H1 (cell line): ENCODE measurements around the gene MBOAT1. TPM values are rescaled to one million over a fixed set of nuclear protein-coding genes. Genes with fewer than 3 reads are reported as not detected.

Experiments used
- CTCF ChIA-PET: fragments of 300-600 bp; sonication (Branson Sonifier 250); formaldehyde crosslinking; loops from one replicate; lab custom pipeline; 2021; ENCODE audit not compliant: partially characterized antibody; lab: Charles Lee
- POLR2A ChIA-PET: fragments of 300-600 bp; sonication (Branson Sonifier 250); formaldehyde crosslinking; loops from one replicate; lab custom pipeline; 2021; ENCODE audit warnings: inconsistent platforms; ENCODE audit not compliant: partially characterized antibody; lab: Charles Lee
- DNase-seq, 2 experiments: peaks; one replicate each; pipeline versions ENCODE4 v3.0.0 to v3.0.0-alpha.2; 2010 to 2022; ENCODE audit warnings: low spot score in 2 of 2, low read depth in 1 of 2, mixed read lengths in 1 of 2
- FAIRE-seq: peaks from 2 replicates; lab custom pipeline; 2011; peaks lifted over from hg19 to GRCh38; lab: Jason Lieb, UNC
- H2AFZ ChIP-seq: 2 replicates; pipeline ENCODE4 v1.8.1; 2012; ENCODE audit warnings: low read length, inconsistent platforms
- H2AK5ac ChIP-seq: 2 replicates; pipeline ENCODE4 v1.6.1; 2013; ENCODE audit warnings: low read depth, low read length
- H2BK120ac ChIP-seq: replicated peaks from 2 replicates; pipeline ENCODE3; 2013; ENCODE audit warnings: low read depth, low read length, inconsistent platforms
- H2BK12ac ChIP-seq: 2 replicates; pipeline ENCODE4 v1.6.1; 2013; ENCODE audit warnings: low read depth, low read length
- H2BK15ac ChIP-seq: 2 replicates; pipeline ENCODE4 v1.6.1; 2013; ENCODE audit warnings: low read length
- H2BK20ac ChIP-seq: 2 replicates; pipeline ENCODE4 v1.6.1; 2013; ENCODE audit warnings: low read length
- H2BK5ac ChIP-seq: 2 replicates; pipeline ENCODE4 v1.6.1; 2013; ENCODE audit warnings: low read depth, low read length
- H3K14ac ChIP-seq: 2 replicates; pipeline ENCODE4 v1.6.1; 2013; ENCODE audit warnings: inconsistent platforms; ENCODE audit not compliant: insufficient read length
- H3K18ac ChIP-seq: 2 replicates; pipeline ENCODE4 v1.6.1; 2013; ENCODE audit warnings: low read length; ENCODE audit errors: extremely low read depth
- H3K23ac ChIP-seq: 2 replicates; pipeline ENCODE4 v1.6.1; 2013; ENCODE audit warnings: inconsistent platforms; ENCODE audit not compliant: insufficient read length
- H3K23me2 ChIP-seq: 2 replicates; pipeline ENCODE4 v1.6.1; 2013; ENCODE audit warnings: low read depth, low read length
- H3K27ac ChIP-seq: 2 replicates; pipeline ENCODE4 v1.6.1; 2011; ENCODE audit warnings: low read depth, low read length, inconsistent platforms
- H3K27me3 ChIP-seq, 4 experiments: replicated peaks in 1 of 4; 1 replicate in 1 of 4; 2 replicates in 3 of 4; pipeline versions ENCODE4 v1.6.1 to v1.8.1; 2011 to 2013; ENCODE audit warnings: low read length in 3 of 4, mild to moderate bottlenecking in 3 of 4, inconsistent platforms in 2 of 4, mixed read lengths in 2 of 4, moderate library complexity in 1 of 4; ENCODE audit not compliant: control insufficient read depth in 3 of 4, insufficient read depth in 3 of 4; ENCODE audit errors: extremely low read depth in 1 of 4
- H3K36me3 ChIP-seq, 4 experiments: 2 replicates each; pipeline versions ENCODE4 v1.6.1 to v1.8.1; 2011 to 2013; ENCODE audit warnings: mild to moderate bottlenecking in 4 of 4, low read length in 3 of 4, moderate library complexity in 2 of 4, control low read depth in 1 of 4, inconsistent platforms in 1 of 4; ENCODE audit not compliant: insufficient read depth in 4 of 4, control insufficient read depth in 2 of 4
- H3K4ac ChIP-seq: replicated peaks from 2 replicates; pipeline ENCODE3; 2013; ENCODE audit warnings: low read length, low read depth, mixed read lengths, inconsistent platforms; ENCODE audit not compliant: insufficient read length
- H3K4me1 ChIP-seq, 4 experiments: replicated peaks in 1 of 4; 1 replicate in 1 of 4; 2 replicates in 3 of 4; pipeline versions ENCODE4 v1.6.1 to v1.8.1; 2011 to 2013; ENCODE audit warnings: low read length in 3 of 4, inconsistent platforms in 2 of 4, mixed read lengths in 1 of 4; ENCODE audit not compliant: insufficient read depth in 4 of 4, control insufficient read depth in 3 of 4
- H3K4me2 ChIP-seq, 2 experiments: 2 replicates each; pipeline versions ENCODE4 v1.6.1 to v1.8.1; 2011 to 2013; ENCODE audit warnings: low read depth in 2 of 2, low read length in 2 of 2, control low read depth in 1 of 2, inconsistent platforms in 1 of 2, mild to moderate bottlenecking in 1 of 2; ENCODE audit not compliant: insufficient read depth in 1 of 2
- H3K4me3 ChIP-seq, 4 experiments: fragments of 200-600, 300-600 bp in 1 of 4; sonication (generic), shearing (Covaris generic), sonication (Bioruptor Twin) in 1 of 4; 2 replicates each; pipeline versions ENCODE4 v1.5.1 to v1.8.1; 2011 to 2016; ENCODE audit warnings: low read length in 4 of 4, low read depth in 3 of 4, control low read depth in 2 of 4, inconsistent platforms in 2 of 4, mild to moderate bottlenecking in 2 of 4, mixed read lengths in 1 of 4, moderate library complexity in 1 of 4; ENCODE audit not compliant: insufficient read depth in 2 of 4; ENCODE audit errors: extremely low read depth in 1 of 4
- H3K56ac ChIP-seq: replicated peaks from 2 replicates; pipeline ENCODE3; 2013; ENCODE audit warnings: low read depth, mild to moderate bottlenecking, mixed read lengths, low read length, inconsistent platforms; ENCODE audit not compliant: insufficient read length
- H3K79me1 ChIP-seq: 2 replicates; pipeline ENCODE4 v1.6.1; 2013; ENCODE audit warnings: low read depth, low read length, control low read depth
- H3K79me2 ChIP-seq, 2 experiments: 2 replicates each; pipeline versions ENCODE4 v1.6.1 to v1.8.1; 2012 to 2013; ENCODE audit warnings: low read length in 2 of 2, mild to moderate bottlenecking in 2 of 2, inconsistent platforms in 1 of 2; ENCODE audit not compliant: insufficient read depth in 2 of 2, control insufficient read depth in 1 of 2
- H3K9ac ChIP-seq, 4 experiments: replicated peaks in 1 of 4; 1 replicate in 1 of 4; 2 replicates in 3 of 4; pipeline versions ENCODE4 v1.6.1 to v1.8.1; 2011 to 2013; ENCODE audit warnings: low read depth in 3 of 4, low read length in 3 of 4, control low read depth in 2 of 4, mild to moderate bottlenecking in 2 of 4, moderate library complexity in 2 of 4, inconsistent platforms in 1 of 4; ENCODE audit errors: extremely low read depth in 1 of 4
- H3K9me3 ChIP-seq, 2 experiments: 2 replicates each; pipeline versions ENCODE4 v1.6.1 to v1.8.1; 2012 to 2013; ENCODE audit warnings: mild to moderate bottlenecking in 2 of 2, moderate library complexity in 2 of 2, control low read depth in 1 of 2, inconsistent platforms in 1 of 2, low read depth in 1 of 2, low read length in 1 of 2, mixed read lengths in 1 of 2; ENCODE audit not compliant: insufficient read depth in 2 of 2
- H4K20me1 ChIP-seq, 2 experiments: replicated peaks in 1 of 2; 2 replicates each; pipeline versions ENCODE3 to v1.8.1; 2011 to 2013; ENCODE audit warnings: inconsistent platforms in 2 of 2, low read length in 2 of 2, mild to moderate bottlenecking in 1 of 2; ENCODE audit not compliant: insufficient read depth in 2 of 2, control insufficient read depth in 1 of 2
- H4K5ac ChIP-seq: 2 replicates; pipeline ENCODE4 v1.6.1; 2013; ENCODE audit warnings: low read length, low read depth, mixed read lengths, inconsistent platforms; ENCODE audit not compliant: insufficient read length
- H4K8ac ChIP-seq: 2 replicates; pipeline ENCODE4 v1.8.0; 2013; ENCODE audit warnings: mild to moderate bottlenecking, moderate library complexity, low read length, inconsistent platforms; ENCODE audit not compliant: insufficient read depth; ENCODE audit errors: extremely low read depth
- H4K91ac ChIP-seq: replicated peaks from 2 replicates; pipeline ENCODE3; 2013; ENCODE audit warnings: low read length, mixed read lengths, inconsistent platforms; ENCODE audit not compliant: insufficient read length
- CEBPB ChIP-seq: IDR thresholded peaks from 2 replicates; pipeline ENCODE4 v1.6.1; 2012; ENCODE audit warnings: low read depth, low read length
- CTCF ChIP-seq, 3 experiments: IDR thresholded peaks; 1 replicate in 2 of 3; 2 replicates in 1 of 3; pipeline versions ENCODE4 v1.5.1 to v1.6.1; 2011; ENCODE audit warnings: low read length in 3 of 3, mild to moderate bottlenecking in 3 of 3, inconsistent platforms in 2 of 3, low read depth in 1 of 3, moderate library complexity in 1 of 3; ENCODE audit not compliant: insufficient read depth in 1 of 3; ENCODE audit errors: control extremely low read depth in 1 of 3
- EZH2 ChIP-seq: fragments of 200-600 bp; sonication (generic); IDR thresholded peaks from 2 replicates; pipeline ENCODE4 v1.7.1; 2012; ENCODE audit warnings: low read depth, mild to moderate bottlenecking, moderate library complexity, low read length, inconsistent platforms; ENCODE audit not compliant: severe bottlenecking
- HDAC6 ChIP-seq: IDR thresholded peaks from one replicate; pipeline ENCODE4 v1.7.1; 2012; ENCODE audit warnings: low read depth, mild to moderate bottlenecking, inconsistent platforms, low read length, moderate library complexity
- KDM1A ChIP-seq: fragments of 200-600, 300-600 bp; sonication (generic); IDR thresholded peaks from 2 replicates; pipeline ENCODE4 v1.7.1; 2016; ENCODE audit warnings: mild to moderate bottlenecking, low read length, borderline replicate concordance
- RFX5 ChIP-seq: IDR thresholded peaks from 2 replicates; pipeline ENCODE4 v1.6.1; 2011; ENCODE audit warnings: low read depth, low read length, improper control_type of control experiment, borderline replicate concordance
- SAP30 ChIP-seq: fragments of 300-600 bp; sonication (generic); IDR thresholded peaks from 2 replicates; pipeline ENCODE4 v1.7.1; 2012; ENCODE audit warnings: low read length, moderate library complexity, mild to moderate bottlenecking, inconsistent platforms; ENCODE audit not compliant: insufficient read depth, insufficient replicate concordance
- SP4 ChIP-seq: IDR thresholded peaks from 2 replicates; pipeline ENCODE4 v1.6.1; 2012; ENCODE audit warnings: low read length, inconsistent platforms
- SUZ12 ChIP-seq: fragments of 200-600 bp; sonication (generic); IDR thresholded peaks from 2 replicates; pipeline ENCODE4 v1.6.1; 2012; ENCODE audit warnings: mild to moderate bottlenecking, inconsistent platforms, low read length, moderate library complexity, mixed read lengths
- TAF7 ChIP-seq: optimal IDR thresholded peaks from 2 replicates; pipeline ENCODE3; 2011; ENCODE audit warnings: low read depth, mild to moderate bottlenecking, inconsistent platforms, low read length, moderate library complexity, borderline replicate concordance
- WGBS, 2 experiments: shearing (Covaris generic) in 1 of 2; methylation state at CpG; one replicate each; pipeline versions ENCODE4 v1.1.6 to v1.1.7; 2013 to 2015; ENCODE audit warnings: low lambda C conversion rate in 2 of 2, mixed read lengths in 2 of 2, inconsistent platforms in 1 of 2, low coverage in 1 of 2, missing lambda C conversion rate in 1 of 2; ENCODE audit not compliant: insufficient replicate concordance in 2 of 2, insufficient coverage in 1 of 2, insufficient read length in 1 of 2; ENCODE audit errors: extremely low coverage in 1 of 2, missing lambda C conversion rate in 1 of 2; 5-methylcytosine and 5-hydroxymethylcytosine counted together
- polyA plus RNA-seq, 7 experiments: library from polyadenylated mRNA; depleted of rRNA in 3 of 7; stranded (reverse) in 5 of 7; unstranded in 2 of 7; fragments of >200 nt in 5 of 7; fragments of 200-250 nt in 2 of 7; gene quantifications; 1 replicate in 5 of 7; 2 replicates in 1 of 7; 4 replicates in 1 of 7; pipeline versions ENCODE4 v1.2.1 to v1.2.3, GENCODE V29; 2011 to 2013; ENCODE audit warnings: missing spikeins in 2 of 7, mixed read lengths in 2 of 7
- total RNA-seq: library from RNA; stranded (reverse); fragmentation: NEBNext Ultra II Directional; extraction: Animal tissue kit (Norgen Biotek cat#: 25700); gene quantifications from 2 replicates; pipeline ENCODE4 v1.2.1, GENCODE V29; 2021

The MBOAT1 gene
- total and polyA plus RNA-seq, 2 of the 8 experiments (the other 6 are each of a cell fraction or from before 2014, with no cell fraction given): 4.9 to 19.5 TPM

DNA sequence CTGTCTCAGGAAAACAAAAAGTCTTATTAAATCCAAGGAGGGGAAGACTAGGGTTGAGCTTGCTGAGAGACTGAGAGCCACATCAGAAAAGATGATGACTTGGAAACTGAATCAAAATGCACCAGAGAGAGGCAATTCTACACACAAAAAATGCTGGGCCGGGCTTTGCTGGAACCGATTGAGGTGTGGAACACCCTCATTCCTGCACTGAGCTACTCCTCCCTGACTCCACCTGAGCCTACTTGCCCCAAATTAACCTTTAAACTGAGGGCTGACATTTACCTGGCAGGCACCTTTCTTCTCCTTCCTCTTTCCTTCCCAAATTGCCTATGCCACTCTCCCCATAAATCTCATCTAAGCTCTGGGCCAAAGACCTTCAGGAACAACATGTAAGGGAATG lies 40.8 kb upstream of the MBOAT1 start:
- no peak overlapping the region for H3K23ac ChIP-seq
- H4K91ac ChIP-seq: no peak overlapping the region
- no peak overlapping the region for H2AFZ ChIP-seq
- CTCF ChIA-PET: interaction anchor here (1.1 to 1.6 kb wide), 2 partner anchors 16 to 38 kb away, joined by 3 read pairs; no protein-coding TSS in a partner anchor
- no peak overlapping the region for H3K4ac ChIP-seq
- H3K18ac ChIP-seq: no peak overlapping the region
- H3K9me3 ChIP-seq: no peaks in the 10 kb centered on the region
- H3K36me3 ChIP-seq: no peaks in the 10 kb centered on the region
- no peak overlapping the region for H4K8ac ChIP-seq
- POLR2A ChIA-PET: no interaction called here
- no peak overlapping the region for H3K4me2 ChIP-seq
- no peaks in the 10 kb centered on the region for H3K79me1 ChIP-seq
- TF ChIP-seq HDAC6 (no peak), SAP30 (no peak), KDM1A (no peak), TAF7 (no peak), CEBPB (no peak), RFX5 (no peak), SP4 (no peak), SUZ12 (no peak), EZH2 (no peak), CTCF (IDR thresholded peaks at IDR 0.05; ENCODE audit: control extremely low read depth in 1 of 3, insufficient read depth in 1 of 3, low read depth in 1 of 3, low read length in 3 of 3) (no peak)
- no peaks in the 10 kb centered on the region for H3K27me3 ChIP-seq
- no peak overlapping the region for H2BK15ac ChIP-seq
- H2BK120ac ChIP-seq: no peak overlapping the region
- no peaks in the 10 kb centered on the region for H3K4me1 ChIP-seq
- H3K23me2 ChIP-seq: no peaks in the 10 kb centered on the region
- no peak overlapping the region for H2BK12ac ChIP-seq
- H3K27ac ChIP-seq: no peak overlapping the region
- no peak for FAIRE-seq
- H2AK5ac ChIP-seq: no peak overlapping the region
- no peak overlapping the region for H4K5ac ChIP-seq
- H3K4me3 ChIP-seq: no peak overlapping the region
- H3K56ac ChIP-seq: no peak overlapping the region
- 47% methylated on average over 2 of the region's 2 CpGs; no CpG with 5 or more reads in 1 of the 2 experiments for WGBS, 2 experiments
- no peak for DNase-seq
- no peaks in the 10 kb centered on the region for H3K79me2 ChIP-seq
- no peak overlapping the region for H2BK5ac ChIP-seq
- H4K20me1 ChIP-seq: no peaks in the 10 kb centered on the region
- no peak overlapping the region for H3K14ac ChIP-seq
- no peak overlapping the region for H2BK20ac ChIP-seq
- no peak overlapping the region for H3K9ac ChIP-seq
